Gastrocnemius medialis (tissue), 4 donors: ENCODE data around the gene GM2A. TPM values are rescaled to one million over a fixed set of nuclear protein-coding genes. Genes with fewer than 3 reads are reported as not detected.
A peak's percentile ranks its signal among the peaks of the same experiment; 100 is the strongest.

ENCODE experiments used
- ATAC-seq, 2 donors: fragments of 150-250 bp; one replicate each; pipeline ENCODE4 v1.9.1; 2016
- DNase-seq, 2 donors: peaks; one replicate each; pipeline ENCODE4 v3.0.0-alpha.2; 2019
- H3K27ac ChIP-seq, 4 donors: fragments of 200-600 bp; sonication (generic); 1 replicate in 1 of 4; 2 replicates in 3 of 4; pipeline ENCODE4 v1.5.1; 2016 to 2018; ENCODE audit warnings: mild to moderate bottlenecking in 2 of 4, moderate library complexity in 1 of 4
- H3K27me3 ChIP-seq, 3 donors: fragments of 200-600 bp; sonication (generic) in 2 of 3; 1 replicate in 1 of 3; 2 replicates in 2 of 3; pipeline versions ENCODE4 v1.5.1 to v1.6.0; 2016 to 2019; ENCODE audit warnings: mild to moderate bottlenecking in 1 of 3, moderate library complexity in 1 of 3
- H3K36me3 ChIP-seq, 2 donors: fragments of 200-600 bp; sonication (generic) in 1 of 2; one replicate each; pipeline ENCODE4 v1.5.1; 2017 to 2018
- H3K4me1 ChIP-seq, 2 donors: fragments of 200-600 bp; sonication (generic) in 1 of 2; one replicate each; pipeline ENCODE4 v1.5.1; 2016 to 2017; ENCODE audit warnings: mild to moderate bottlenecking in 2 of 2
- H3K4me3 ChIP-seq, 4 donors: fragments of 200-600 bp; sonication (generic) in 3 of 4; 1 replicate in 1 of 4; 2 replicates in 3 of 4; pipeline ENCODE4 v1.5.1; 2016 to 2019; ENCODE audit warnings: mild to moderate bottlenecking in 2 of 4
- H3K9me3 ChIP-seq, 3 donors: fragments of 200-600 bp; sonication (generic) in 2 of 3; 1 replicate in 1 of 3; 2 replicates in 2 of 3; pipeline ENCODE4 v1.5.1; 2016 to 2019
- CTCF ChIP-seq, 5 experiments: fragments of 450-650 bp in 3 of 5; fragments of 200-600 bp in 2 of 5; sonication (generic) in 2 of 5; IDR thresholded peaks in 4 of 5; conservative IDR thresholded peaks in 1 of 5; 1 replicate in 4 of 5; 2 replicates in 1 of 5; pipeline ENCODE4 v1.5.1; 2016 to 2019; ENCODE audit warnings: antibody characterized with exemption in 5 of 5, mild to moderate bottlenecking in 3 of 5, moderate library complexity in 3 of 5
- POLR2A ChIP-seq, 2 donors: fragments of 450-650 bp; IDR thresholded peaks; one replicate each; pipeline ENCODE4 v1.6.1; 2017; ENCODE audit warnings: antibody characterized with exemption in 2 of 2, mild to moderate bottlenecking in 2 of 2, moderate library complexity in 2 of 2
- in situ Hi-C, 4 donors: fragments of 200-750 bp; cut with MboI; loops; one replicate each; pipeline versions ENCODE4 v1.15.0 to v1.8.0; 2017; ENCODE audit warnings: low sequenced_read_pairs in 4 of 4
- intact Hi-C: fragments of 100-400 bp; cut with DNase I; formaldehyde crosslinking; loops from one replicate; pipeline ENCODE4 v1.15.1; 2023; ENCODE audit warnings: low total_unique reads
- total RNA-seq, 4 donors: library from RNA; depleted of rRNA; stranded (reverse); fragments of >200 nt; gene quantifications; one replicate each; pipeline versions ENCODE4 v1.1.0 to v1.2.3, GENCODE V29; 2016

The GM2A gene
- total RNA-seq, 4 donors from 2014 or later: 5.0 to 7.2 (median 5.7) TPM

GRCh38 chr5:151255621-151256286, 2.8 kb downstream of the GM2A start:
- DNase-seq: no peak
- in situ Hi-C loops: no loop called here
- no peak overlapping the region for H3K27ac ChIP-seq

GRCh38 chr5:151257731-151258181, 4.8 kb downstream of the GM2A start:
- DNase-seq (no peak), ATAC-seq (no peak)
- no peaks in the 10 kb centered on the region for H3K9me3 ChIP-seq
- intact Hi-C loops: no loop called here
- H3K27ac ChIP-seq: peak overlapping the region in 1 of 4 donors; percentile 9
- H3K4me1 ChIP-seq: peaks cover 22 to 23% of the 10 kb centered on the region in 2 donors
- no peak overlapping the region for H3K4me3 ChIP-seq
- no peaks in the 10 kb centered on the region for H3K36me3 ChIP-seq
- no peaks in the 10 kb centered on the region for H3K27me3 ChIP-seq
- no peak for TF ChIP-seq POLR2A (IDR thresholded peaks at IDR 0.05)
- TF ChIP-seq CTCF (IDR thresholded peaks at IDR 0.05 in 4 of 5, conservative IDR thresholded peaks at IDR 0.05 in 1 of 5): no peak
- in situ Hi-C loops: no loop called here

More at GRCh38 chr5:151255621-151256286, 2.8 kb downstream of the GM2A start:
- TF ChIP-seq POLR2A (IDR thresholded peaks at IDR 0.05): no peak
- TF ChIP-seq CTCF (IDR thresholded peaks at IDR 0.05 in 4 of 5, conservative IDR thresholded peaks at IDR 0.05 in 1 of 5): no peak
- intact Hi-C loops: no loop called here
- H3K9me3 ChIP-seq: no peaks in the 10 kb centered on the region
- H3K4me3 ChIP-seq: no peak overlapping the region
- no peak for ATAC-seq
- no peaks in the 10 kb centered on the region for H3K36me3 ChIP-seq
- peaks cover 23 to 27% of the 10 kb centered on the region in 2 donors for H3K4me1 ChIP-seq
- no peaks in the 10 kb centered on the region for H3K27me3 ChIP-seq

GRCh38 chr5:151258201-151258611, 5.2 kb downstream of the GM2A start:
- Histone ChIP-seq H3K4me1 (peaks cover 20 to 23% of the 10 kb centered on the region in 2 donors), H3K4me3 (no peak overlapping the region), H3K36me3 (no peaks in the 10 kb centered on the region), H3K27me3 (no peaks in the 10 kb centered on the region), H3K9me3 (no peaks in the 10 kb centered on the region), H3K27ac (peak overlapping the region in 1 of 4 donors; percentile 9)
- peak in 1 of 2 donors; percentile 26 for ATAC-seq
- TF ChIP-seq CTCF (IDR thresholded peaks at IDR 0.05 in 4 of 5, conservative IDR thresholded peaks at IDR 0.05 in 1 of 5) (no peak), POLR2A (IDR thresholded peaks at IDR 0.05) (no peak)
- intact Hi-C loops (no loop called here), in situ Hi-C loops (no loop called here)
- no peak for DNase-seq

GRCh38 chr5:151258816-151259215, 5.8 kb downstream of the GM2A start:
- TF ChIP-seq CTCF (IDR thresholded peaks at IDR 0.05 in 4 of 5, conservative IDR thresholded peaks at IDR 0.05 in 1 of 5) (no peak), POLR2A (IDR thresholded peaks at IDR 0.05) (no peak)

More at GRCh38 chr5:151258816-151259215, 5.8 kb downstream of the GM2A start:
- no peak for ATAC-seq
- in situ Hi-C loops (no loop called here), intact Hi-C loops (no loop called here)
- H3K27ac ChIP-seq: no peak overlapping the region
- no peaks in the 10 kb centered on the region for H3K27me3 ChIP-seq
- DNase-seq: no peak
- no peak overlapping the region for H3K4me3 ChIP-seq
- H3K4me1 ChIP-seq: peaks cover 14 to 17% of the 10 kb centered on the region in 2 donors
- no peaks in the 10 kb centered on the region for H3K9me3 ChIP-seq
- no peaks in the 10 kb centered on the region for H3K36me3 ChIP-seq
